Thymus (tissue), 11 donors: ENCODE measurements around the gene ATXN10. TPM values are rescaled to one million over a fixed set of nuclear protein-coding genes. Genes with fewer than 3 reads are reported as not detected.

Experiments
- DNase-seq, 9 donors: peaks; one replicate each; pipeline ENCODE4 v3.0.0-alpha.2; 2013; ENCODE audit warnings: low spot score in 9 of 9, low read depth in 6 of 9, missing footprints in 1 of 9
- H3K27ac ChIP-seq, 2 donors: one replicate each; pipeline ENCODE4 v1.5.1; 2013; ENCODE audit warnings: control low read depth in 1 of 2, low read depth in 1 of 2, low read length in 1 of 2, mild to moderate bottlenecking in 1 of 2, moderate library complexity in 1 of 2
- H3K27me3 ChIP-seq, 2 donors: one replicate each; pipeline ENCODE4 v1.5.1; 2013; ENCODE audit warnings: low read length in 1 of 2; ENCODE audit not compliant: control insufficient read depth in 2 of 2, insufficient read depth in 1 of 2
- H3K36me3 ChIP-seq, 2 donors: one replicate each; pipeline ENCODE4 v1.5.1; 2013; ENCODE audit warnings: low read length in 1 of 2, mild to moderate bottlenecking in 1 of 2, moderate library complexity in 1 of 2; ENCODE audit not compliant: control insufficient read depth in 2 of 2, insufficient read depth in 2 of 2
- H3K4me1 ChIP-seq, 2 donors: one replicate each; pipeline ENCODE4 v1.5.1; 2013; ENCODE audit warnings: low read length in 2 of 2; ENCODE audit not compliant: control insufficient read depth in 2 of 2, insufficient read depth in 2 of 2
- H3K4me3 ChIP-seq, 2 donors: one replicate each; pipeline ENCODE4 v1.5.1; 2013; ENCODE audit warnings: low read length in 2 of 2, control low read depth in 1 of 2, mild to moderate bottlenecking in 1 of 2
- H3K9me3 ChIP-seq, 2 donors: one replicate each; pipeline ENCODE4 v1.5.1; 2013; ENCODE audit warnings: low read length in 1 of 2, mild to moderate bottlenecking in 1 of 2; ENCODE audit not compliant: control insufficient read depth in 2 of 2, insufficient read depth in 1 of 2
- WGBS: extraction: QIAGEN DNeasy Blood & Tissue Kit; methylation state at CpG from one replicate; pipeline ENCODE4 v1.1.7; 2013; 5-methylcytosine and 5-hydroxymethylcytosine counted together
- polyA plus RNA-seq: library from polyadenylated mRNA; stranded (reverse); fragments of 200-250 nt; gene quantifications from one replicate; pipeline ENCODE4 v1.2.3, GENCODE V29; 2013
- total RNA-seq: library from RNA; stranded (reverse); fragments of 120-200 nt; gene quantifications from one replicate; pipeline ENCODE4 v1.2.4, GENCODE V29; 2013
- donor health status: healthy.

The ATXN10 gene
- total and polyA plus RNA-seq, 2 donors, result 86.7 to 111 TPM

DNA sequence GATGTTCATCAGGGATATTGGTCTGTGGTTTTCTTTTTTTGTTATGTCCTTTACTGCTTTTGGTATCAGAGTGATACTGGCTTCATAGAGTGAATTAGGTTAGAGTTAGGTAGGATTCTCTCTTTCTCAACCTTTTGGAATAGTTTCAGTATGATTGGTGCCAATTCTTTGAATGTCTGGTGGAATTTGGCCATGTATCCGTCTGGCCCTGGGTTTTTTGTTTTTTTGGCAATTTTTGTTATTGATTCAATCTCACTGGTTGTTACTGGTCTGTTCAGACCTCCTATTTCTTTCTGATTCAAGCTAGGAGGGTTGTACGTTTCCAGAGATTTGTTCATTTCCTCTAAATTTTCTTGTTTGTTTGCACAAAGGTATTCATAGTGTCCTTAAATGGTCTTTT, 54.4 kb downstream of the ATXN10 start:
- H3K36me3 ChIP-seq, result peaks cover 22 to 30% of the 10 kb centered on the region in 2 donors
- no peak overlapping the region for H3K4me3 ChIP-seq
- 97% methylated on average over 2 of the region's 2 CpGs for WGBS
- no peaks in the 10 kb centered on the region for H3K27me3 ChIP-seq
- H3K9me3 ChIP-seq, result no peaks in the 10 kb centered on the region
- H3K27ac ChIP-seq, result no peak overlapping the region
- no peaks in the 10 kb centered on the region for H3K4me1 ChIP-seq
- DNase-seq, result no peak

DNA sequence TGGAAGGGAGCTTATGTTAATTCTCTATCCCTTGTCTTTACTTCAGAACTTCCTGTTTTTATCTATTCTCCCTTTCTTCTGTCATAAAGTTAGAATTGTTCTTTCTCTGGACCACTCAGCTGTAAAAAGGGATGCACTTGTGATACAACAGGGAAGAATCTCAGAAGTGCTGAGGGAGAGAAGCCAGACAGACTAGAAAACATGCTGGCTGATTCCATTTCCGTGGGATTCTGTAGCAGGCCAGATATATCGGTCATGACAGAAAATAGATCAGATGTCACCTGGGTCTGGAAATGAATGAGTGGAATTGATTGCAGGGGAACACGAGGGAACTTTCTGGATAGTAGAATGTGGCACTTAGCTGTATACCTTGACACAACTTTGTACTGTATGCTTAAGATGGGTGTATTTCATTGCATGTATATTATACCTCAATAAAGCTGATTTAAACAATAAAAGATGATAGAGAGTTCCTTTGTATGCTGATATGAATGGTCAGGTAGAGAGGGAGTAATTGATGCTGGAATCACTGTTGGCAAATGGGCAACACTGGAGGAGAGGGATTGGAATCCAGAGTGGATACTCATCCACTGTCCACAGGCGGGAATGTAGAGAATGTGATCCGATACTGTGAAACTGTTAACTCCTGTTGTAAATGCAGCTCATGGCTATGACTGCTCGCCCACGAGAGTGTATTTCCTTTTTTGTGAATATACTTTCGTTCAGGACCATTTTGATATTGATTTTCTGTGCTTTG, 59.6 kb downstream of the ATXN10 start:
- H3K36me3 ChIP-seq, result peaks cover 16 to 28% of the 10 kb centered on the region in 2 donors
- H3K9me3 ChIP-seq, result no peaks in the 10 kb centered on the region
- no peak overlapping the region for H3K4me3 ChIP-seq
- no peaks in the 10 kb centered on the region for H3K4me1 ChIP-seq
- WGBS, result 96% methylated on average over 8 of the region's 8 CpGs
- no peak for DNase-seq
- H3K27me3 ChIP-seq, result no peaks in the 10 kb centered on the region
- no peak overlapping the region for H3K27ac ChIP-seq

DNA sequence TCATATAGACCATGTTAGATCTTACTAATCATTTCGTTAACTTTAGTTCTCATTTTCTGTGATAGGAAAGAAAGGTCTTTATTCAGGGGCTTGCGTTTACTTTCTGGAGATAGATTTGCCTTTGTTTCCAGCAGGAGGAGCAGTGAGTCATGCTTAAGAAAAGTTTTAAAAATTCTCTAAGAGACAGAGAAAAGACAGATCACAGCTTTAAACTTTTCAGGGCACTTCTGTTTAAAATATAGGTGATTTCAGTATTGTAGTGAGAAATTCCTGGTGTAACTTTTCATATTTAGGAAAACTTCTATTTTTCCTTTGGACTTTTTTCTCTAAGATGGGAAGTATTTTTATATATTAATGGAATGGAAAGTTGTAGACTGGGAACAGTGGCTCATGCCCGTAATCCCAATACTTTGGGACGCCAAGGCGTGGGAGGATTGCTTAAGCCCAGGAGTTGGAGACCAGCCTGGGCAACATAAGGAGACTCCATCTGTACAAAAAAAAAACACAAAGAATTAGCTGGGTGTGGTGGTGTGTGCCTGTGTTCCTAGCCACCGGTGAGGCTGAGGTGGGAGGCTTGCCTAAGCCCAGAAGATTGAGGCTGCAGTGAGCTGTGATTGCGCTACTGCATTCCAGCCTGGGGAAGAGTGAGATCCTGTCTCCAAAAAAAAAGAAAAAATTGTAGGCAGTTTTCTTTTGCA, 60.3 kb downstream of the ATXN10 start:
- Histone ChIP-seq H3K4me3 (no peak overlapping the region), H3K36me3 (peaks cover 17 to 32% of the 10 kb centered on the region in 2 donors), H3K4me1 (no peaks in the 10 kb centered on the region), H3K27ac (no peak overlapping the region), H3K27me3 (no peaks in the 10 kb centered on the region), H3K9me3 (no peaks in the 10 kb centered on the region)
- 97% methylated on average over 7 of the region's 7 CpGs for WGBS
- no peak for DNase-seq

DNA sequence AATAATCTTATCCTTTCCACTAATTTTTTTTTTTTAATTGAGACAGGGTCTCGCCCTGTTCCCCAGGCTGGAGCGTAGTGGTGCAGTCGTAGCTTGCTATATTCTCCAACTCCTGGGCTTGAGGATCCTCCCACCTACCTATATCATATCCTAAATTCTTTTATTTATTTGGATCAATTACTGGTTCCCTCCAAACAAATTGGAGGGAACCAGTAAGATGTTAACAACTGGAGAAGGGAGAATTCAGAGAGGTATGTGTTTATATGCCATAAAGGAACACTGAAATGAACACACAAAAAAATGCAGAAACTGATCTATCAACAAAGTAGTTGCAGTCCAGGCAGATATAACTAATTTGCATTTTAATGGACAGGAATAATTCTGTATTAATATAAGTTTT, 63.6 kb downstream of the ATXN10 start:
- over 99% methylated on average over 3 of the region's 3 CpGs for WGBS
- H3K9me3 ChIP-seq, result no peaks in the 10 kb centered on the region
- no peaks in the 10 kb centered on the region for H3K4me1 ChIP-seq
- H3K4me3 ChIP-seq, result no peak overlapping the region
- DNase-seq, result no peak
- H3K36me3 ChIP-seq, result peaks cover 25 to 44% of the 10 kb centered on the region in 2 donors
- no peak overlapping the region for H3K27ac ChIP-seq
- no peaks in the 10 kb centered on the region for H3K27me3 ChIP-seq

DNA sequence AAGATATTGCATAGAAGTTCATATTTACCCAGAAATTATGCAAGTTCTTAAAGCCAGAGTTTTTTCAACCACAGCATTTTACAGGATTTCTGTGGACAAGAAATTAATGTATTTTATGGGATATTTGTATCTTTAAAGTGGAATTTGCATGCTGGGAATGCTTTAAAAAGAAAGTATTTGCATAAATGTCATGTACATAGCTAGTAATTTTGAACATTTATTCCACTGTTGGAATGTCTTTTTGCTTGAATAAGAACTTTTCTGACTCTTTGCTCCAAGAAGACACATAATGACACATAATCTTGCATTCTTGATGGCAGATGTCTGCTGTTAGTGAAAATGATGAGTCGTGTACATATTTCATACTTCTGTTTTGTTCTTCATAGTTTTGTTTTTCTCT, 66.6 kb downstream of the ATXN10 start:
- Histone ChIP-seq H3K36me3 (peaks cover 41 to 54% of the 10 kb centered on the region in 2 donors), H3K4me1 (no peaks in the 10 kb centered on the region)
- WGBS, result 96% methylated on average over 1 of the region's 1 CpG

DNA sequence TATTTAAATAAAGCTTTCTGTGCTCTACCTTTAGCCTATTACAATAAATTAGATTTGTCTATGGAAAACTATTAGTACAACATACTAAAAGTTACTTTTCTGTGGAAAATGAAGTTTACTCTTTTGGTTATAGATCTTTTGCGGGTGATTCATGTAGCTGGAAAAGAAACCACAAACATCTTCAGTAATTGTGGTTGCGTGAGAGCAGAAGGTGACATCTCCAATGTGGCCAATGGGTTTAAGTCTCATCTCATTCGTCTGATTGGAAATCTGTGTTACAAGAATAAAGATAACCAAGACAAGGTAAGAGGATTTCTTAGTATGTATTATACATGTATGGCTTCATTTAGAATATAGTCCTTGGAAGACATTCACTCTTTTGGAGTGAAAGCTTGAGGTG, 68.6 kb downstream of the ATXN10 start:
- 98% methylated on average over 3 of the region's 3 CpGs for WGBS
- Histone ChIP-seq H3K4me3 (no peak overlapping the region), H3K4me1 (no peaks in the 10 kb centered on the region), H3K27me3 (no peaks in the 10 kb centered on the region), H3K9me3 (no peaks in the 10 kb centered on the region), H3K27ac (no peak overlapping the region), H3K36me3 (peaks cover 52 to 64% of the 10 kb centered on the region in 2 donors)
- DNase-seq, result no peak

More for the DNA sequence above, 66.6 kb downstream of the ATXN10 start:
- H3K27me3 ChIP-seq, result no peaks in the 10 kb centered on the region
- H3K27ac ChIP-seq, result no peak overlapping the region
- no peak for DNase-seq
- H3K9me3 ChIP-seq, result no peaks in the 10 kb centered on the region
- H3K4me3 ChIP-seq, result no peak overlapping the region

DNA sequence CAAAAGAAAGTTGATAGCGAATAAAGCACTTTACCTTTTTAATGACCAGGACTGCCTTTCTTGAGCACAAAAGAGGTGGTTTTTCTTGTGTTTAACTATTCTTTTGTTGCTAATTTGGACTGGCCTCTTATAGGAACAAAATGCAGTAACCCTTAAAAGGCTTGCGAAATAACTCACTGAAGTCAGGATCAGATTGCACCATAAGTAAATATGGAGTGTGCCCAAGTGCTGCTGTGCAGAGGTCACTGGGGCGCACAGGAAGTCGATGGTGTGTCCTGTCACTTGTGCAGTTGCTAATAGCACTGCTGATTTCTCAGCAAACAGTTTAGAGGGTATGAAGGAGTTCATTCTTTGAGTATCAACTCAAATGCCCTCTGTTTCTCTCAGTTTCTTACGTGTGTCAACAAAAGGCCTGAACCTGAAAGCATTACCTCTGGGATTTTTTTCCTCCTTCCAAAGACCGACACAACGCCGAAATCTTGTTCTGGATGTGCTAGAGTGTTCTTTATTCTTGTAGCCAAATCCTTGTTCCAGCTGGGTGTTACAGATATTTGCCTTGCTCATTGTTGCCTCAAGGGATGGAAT, 71.3 kb downstream of the ATXN10 start:
- H3K27ac ChIP-seq, result no peak overlapping the region
- no peak for DNase-seq
- WGBS, result 96% methylated on average over 8 of the region's 8 CpGs
- H3K36me3 ChIP-seq, result peaks cover 48 to 57% of the 10 kb centered on the region in 2 donors
- H3K4me1 ChIP-seq, result no peaks in the 10 kb centered on the region
- no peak overlapping the region for H3K4me3 ChIP-seq
- H3K27me3 ChIP-seq, result no peaks in the 10 kb centered on the region
- no peaks in the 10 kb centered on the region for H3K9me3 ChIP-seq

DNA sequence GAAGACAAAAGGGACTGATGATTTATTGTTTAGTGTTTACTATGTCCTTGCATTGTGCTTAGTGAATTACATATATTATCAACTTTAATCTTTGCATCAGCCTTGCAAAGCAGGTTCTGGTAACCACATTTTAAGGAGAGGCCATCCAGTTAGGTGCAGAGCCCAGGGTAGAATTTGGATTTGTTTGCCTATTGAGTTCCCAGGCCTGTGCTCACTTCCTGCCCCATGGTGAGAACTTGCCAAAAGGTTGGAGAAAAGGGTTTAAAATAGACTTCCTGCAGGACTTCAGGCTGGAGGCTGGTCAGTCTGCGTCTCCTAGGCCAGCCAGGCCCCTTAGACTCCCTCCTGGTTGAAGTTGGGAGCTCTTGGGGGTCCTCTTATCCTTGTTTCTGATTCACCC, 72.1 kb downstream of the ATXN10 start:
- H3K27ac ChIP-seq, result no peak overlapping the region
- no peak for DNase-seq
- no peak overlapping the region for H3K4me3 ChIP-seq
- no peaks in the 10 kb centered on the region for H3K27me3 ChIP-seq
- H3K4me1 ChIP-seq, result no peaks in the 10 kb centered on the region
- H3K9me3 ChIP-seq, result no peaks in the 10 kb centered on the region
- H3K36me3 ChIP-seq, result peaks cover 46 to 52% of the 10 kb centered on the region in 2 donors
- WGBS, result 97% methylated on average over 1 of the region's 1 CpG

DNA sequence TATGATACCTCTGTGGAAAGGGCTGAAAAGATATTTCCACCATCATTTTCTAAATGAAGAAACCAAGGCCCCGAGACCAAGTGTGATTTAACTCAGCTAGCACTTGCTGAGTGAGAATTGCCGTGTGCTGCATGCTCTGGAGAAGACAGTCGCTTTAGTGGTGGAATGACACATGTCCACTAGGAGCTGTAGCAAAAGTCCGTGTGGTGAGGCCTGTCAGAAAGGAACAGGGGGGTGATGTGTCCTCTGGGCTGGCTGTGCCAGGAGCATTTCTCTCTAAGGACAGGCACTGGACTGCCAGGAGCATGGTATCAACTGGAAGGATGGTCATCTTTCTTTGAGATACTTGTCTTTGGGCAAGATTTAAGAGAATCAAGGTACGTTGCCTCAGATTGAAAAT, 72.8 kb downstream of the ATXN10 start:
- no peaks in the 10 kb centered on the region for H3K27me3 ChIP-seq
- DNase-seq, result no peak
- peaks cover 0 to 3% of the 10 kb centered on the region in 2 donors for H3K4me1 ChIP-seq
- H3K36me3 ChIP-seq, result peaks cover 40 to 51% of the 10 kb centered on the region in 2 donors
- H3K27ac ChIP-seq, result no peak overlapping the region
- 78% methylated on average over 5 of the region's 5 CpGs for WGBS
- no peak overlapping the region for H3K4me3 ChIP-seq
- H3K9me3 ChIP-seq, result no peaks in the 10 kb centered on the region
